DMS79 treated with DMSO at 0.1 percent for 48 hours (cell line): ENCODE measurements around the gene NOL4L.

Source experiments
- DNase-seq: peaks from one replicate; lab custom pipeline; 2025; lab: John Stamatoyannopoulos, UW

The NOL4L gene

DNA sequence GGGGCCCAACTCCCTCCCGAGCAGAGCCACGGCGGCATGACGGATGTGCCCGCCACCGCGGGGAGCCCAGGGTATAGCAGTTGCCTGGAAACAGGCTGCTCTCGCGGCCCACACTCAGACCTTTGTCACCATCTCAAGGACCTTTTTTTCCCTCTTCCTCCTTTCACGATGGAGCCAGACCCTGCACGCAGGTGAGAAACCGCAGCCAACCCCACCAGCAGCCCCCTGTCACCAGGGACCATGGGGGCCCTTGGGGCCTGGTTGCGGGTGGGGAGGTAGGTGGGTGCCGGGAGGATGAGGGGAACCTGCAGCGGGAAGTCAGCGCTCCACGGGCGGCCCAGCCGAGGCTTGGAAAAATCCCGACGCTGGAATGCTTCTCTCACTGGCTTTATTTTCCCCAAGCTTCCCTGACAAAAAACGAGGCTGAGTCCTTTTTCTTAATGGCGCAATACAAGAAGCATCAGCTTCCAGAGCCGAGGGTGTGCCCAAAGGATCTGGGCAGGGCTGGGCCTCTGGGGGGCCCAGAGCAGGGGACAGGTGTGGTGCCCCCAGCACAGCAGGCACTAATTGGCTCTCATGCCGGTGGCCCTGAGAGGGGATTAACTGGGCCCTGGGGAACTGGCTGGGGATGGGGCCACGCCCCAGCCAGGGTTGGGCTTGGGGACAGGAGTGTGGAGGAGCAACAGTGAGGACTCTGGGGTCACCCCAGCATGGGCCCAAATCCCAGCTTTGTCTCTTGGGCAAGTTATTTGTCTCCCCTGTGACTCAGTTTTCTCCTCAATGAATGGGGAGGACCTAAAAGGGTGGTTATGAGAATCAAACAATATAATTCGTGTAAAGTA lies 23.9 kb downstream of the NOL4L start:
- DNase-seq = peak; percentile 85

DNA sequence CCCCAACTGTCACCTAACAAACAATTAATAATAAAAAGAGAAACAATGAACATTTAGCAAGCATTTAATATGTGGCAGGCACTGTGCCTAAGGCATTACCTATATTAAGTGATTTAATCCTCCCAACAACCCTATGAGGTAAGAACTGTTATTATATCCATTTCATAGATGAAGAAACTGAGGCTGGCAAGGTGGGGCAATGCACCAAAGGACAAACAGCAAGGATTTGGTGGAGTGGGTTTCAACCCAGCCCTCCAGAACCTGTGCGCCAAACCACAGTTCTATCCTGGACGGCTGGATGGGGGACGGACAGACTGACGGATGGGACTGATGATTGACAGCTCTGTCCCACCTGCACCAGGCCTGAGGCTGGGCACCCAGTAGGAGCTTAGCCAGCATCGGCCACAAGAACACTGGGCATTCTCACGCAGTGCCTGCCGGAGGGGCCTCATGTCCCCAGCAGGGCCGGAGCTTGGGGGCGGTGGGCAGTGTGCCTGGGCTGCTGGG lies 24.6 kb downstream of the NOL4L start:
- no peak for DNase-seq

DNA sequence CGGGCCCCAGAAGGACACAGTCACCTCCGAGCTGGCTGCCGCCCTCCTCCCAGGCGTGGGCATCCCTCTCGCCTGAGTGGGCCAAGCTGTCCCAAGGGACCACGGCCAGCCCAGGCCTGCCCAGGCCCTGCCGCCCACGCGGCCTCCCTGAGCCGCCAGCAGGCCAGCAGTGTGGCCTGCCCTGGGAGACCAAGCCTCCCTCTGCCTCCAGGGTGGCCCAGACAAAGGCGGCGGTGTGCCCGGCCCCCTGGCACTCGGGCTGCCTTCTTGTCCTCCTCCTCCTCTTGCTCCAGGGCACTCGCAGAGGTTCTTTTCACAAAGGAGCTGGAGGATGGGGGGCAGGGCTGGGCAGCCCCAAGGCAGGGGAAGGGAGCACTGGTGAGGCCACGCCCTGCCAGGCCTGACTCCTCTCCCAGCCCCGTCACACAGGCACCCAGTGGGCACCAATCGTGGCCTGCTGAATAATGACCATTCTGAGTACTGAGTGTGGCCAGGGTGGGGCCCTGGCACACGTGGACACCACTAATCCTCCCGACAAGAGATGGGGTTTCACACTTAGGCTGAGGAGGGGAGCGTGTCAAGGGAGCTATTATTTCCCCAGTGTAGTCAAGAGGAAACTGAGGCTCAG lies 25.3 kb downstream of the NOL4L start:
- DNase-seq = peak; percentile 22

DNA sequence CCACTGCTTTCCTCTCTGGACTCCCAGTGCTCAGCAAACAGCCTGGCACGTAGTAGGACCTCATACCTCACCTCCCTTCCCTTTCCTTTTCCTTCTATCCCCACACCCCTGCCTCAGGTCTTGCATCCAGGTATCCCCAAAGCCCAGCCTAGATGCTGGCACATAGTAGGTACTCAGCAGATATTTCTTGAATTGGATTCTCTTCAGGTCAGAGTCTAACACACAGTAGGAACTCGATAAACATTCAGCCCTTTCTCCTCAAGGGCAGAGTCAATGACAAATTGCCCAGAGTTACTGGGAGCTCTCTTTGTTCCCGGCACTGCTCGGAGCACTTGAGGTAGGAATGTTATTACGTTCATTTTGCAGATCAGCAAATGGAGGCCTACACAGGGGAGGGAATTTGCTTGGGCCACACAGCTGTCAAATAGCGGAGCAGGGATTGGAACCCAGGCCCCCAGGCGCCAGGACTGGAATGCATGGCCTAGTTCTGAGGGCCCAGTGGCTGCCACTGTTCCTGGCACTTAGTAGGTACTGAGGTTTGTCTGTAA lies 25.9 kb downstream of the NOL4L start:
- no peak for DNase-seq

DNA sequence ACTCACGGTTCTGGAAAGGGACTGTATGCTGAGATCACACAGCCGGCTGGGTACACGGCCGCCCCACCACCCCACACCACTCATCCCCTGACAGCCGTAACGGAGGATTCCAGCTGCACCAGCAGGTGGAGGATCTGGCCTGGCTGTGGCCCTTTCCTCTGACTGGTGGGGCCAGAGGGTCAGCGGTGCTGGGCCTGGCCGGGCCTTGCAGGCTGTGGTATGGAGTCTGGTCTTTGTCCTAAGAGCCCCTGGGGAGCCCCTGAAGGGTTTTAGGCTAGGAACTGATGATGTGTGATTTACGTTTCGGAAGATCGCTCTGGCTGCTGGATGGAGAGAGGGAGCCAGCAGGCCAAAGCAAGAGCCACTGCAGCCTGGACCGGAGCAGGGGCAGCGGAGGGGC lies 26.6 kb downstream of the NOL4L start:
- no peak for DNase-seq

DNA sequence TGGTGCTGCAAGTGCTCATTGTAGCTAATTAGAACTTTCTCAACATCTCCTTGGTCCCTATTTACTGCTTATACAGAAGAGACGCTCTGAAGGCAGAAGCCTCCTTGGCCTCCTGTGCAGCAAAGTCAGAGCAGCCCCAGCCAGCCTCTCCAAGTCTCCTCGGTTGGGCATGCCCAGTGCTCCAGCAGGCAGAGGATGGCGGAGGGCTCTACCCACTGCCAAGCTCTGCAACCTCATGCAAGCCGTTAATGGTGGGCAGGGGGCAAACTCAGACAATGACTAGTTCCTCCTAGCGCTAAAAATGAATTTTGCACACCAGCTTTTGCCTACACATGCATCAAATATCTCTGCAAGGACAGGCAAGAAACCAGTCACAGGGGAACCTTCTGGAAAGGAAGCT lies 27.8 kb downstream of the NOL4L start:
- DNase-seq = no peak

DNA sequence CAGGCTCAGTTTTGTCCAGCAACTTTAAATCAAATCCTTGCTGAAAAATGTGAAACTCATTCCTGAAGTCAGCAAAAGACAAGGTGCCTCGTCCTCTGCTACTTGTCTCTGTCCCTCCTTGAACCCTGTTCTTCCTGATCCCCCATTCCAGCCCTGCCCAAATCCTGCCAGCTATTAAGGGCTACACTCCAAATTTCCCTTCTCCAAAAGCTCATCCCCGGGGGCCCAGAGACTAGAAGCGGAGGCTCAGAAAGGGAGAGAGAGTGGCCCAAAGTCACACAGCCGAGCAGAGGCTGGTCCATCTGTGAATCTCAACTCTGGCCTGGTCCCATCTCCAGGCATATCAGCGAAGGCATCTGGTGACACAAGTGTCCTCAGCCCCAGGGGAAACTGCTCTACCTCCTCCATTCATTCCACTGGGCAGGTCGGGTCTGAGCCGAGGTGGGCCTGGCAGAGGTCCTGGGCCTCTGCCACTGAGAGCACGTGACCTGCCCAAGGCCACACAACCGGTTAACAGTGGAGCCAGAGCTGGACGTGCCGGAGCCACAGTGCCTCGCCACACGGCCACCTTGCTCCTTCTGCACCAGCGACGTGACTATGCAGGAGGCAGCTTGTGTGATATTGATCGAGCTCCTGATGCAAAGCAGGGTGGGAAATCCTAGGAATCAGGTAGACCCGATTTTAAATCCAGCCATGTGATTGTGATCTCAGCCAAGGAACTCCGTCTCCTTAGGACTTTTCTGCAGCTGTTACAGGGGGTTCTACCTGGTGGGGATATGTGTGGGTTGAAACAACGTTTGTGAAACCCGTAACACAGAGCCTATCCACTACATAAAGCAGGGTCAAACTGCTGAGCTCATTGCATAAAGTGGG lies 28.6 kb downstream of the NOL4L start:
- DNase-seq = no peak

DNA sequence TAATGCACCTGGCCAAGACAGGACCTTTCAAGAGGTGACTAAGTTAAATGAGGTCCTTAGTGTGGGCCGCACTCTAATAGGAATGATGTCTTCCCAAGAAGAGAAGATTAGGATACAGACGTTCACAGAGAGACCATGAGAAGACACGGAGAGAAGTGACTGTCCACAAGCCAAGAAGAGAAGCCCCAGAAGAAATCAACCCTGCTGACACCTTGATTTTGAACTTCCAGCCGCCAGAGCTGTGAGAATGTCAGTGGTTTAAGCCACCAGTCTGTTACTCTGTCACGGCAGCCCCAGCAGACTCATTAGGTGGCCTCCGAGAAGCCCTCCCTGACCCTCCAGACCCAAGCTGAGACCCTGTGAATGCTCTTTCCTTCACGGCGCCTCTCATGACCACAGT lies 29.5 kb downstream of the NOL4L start:
- DNase-seq = no peak

DNA sequence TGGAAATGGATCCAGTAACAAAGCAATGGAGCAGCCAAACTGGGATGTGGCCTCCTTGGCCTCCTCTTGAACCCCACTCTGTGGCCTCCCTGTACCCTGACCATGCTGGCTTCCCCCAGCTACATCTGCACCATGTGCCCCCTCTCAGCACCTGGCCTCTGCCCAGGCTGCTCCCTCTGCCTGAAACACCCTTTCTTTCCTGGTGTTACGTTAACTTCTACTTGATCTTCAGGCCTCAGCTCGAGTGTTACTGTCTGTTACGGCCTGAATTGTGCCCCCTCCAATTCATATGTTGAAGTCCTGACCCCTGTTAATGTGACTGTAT lies 30.2 kb downstream of the NOL4L start:
- no peak for DNase-seq

DNA sequence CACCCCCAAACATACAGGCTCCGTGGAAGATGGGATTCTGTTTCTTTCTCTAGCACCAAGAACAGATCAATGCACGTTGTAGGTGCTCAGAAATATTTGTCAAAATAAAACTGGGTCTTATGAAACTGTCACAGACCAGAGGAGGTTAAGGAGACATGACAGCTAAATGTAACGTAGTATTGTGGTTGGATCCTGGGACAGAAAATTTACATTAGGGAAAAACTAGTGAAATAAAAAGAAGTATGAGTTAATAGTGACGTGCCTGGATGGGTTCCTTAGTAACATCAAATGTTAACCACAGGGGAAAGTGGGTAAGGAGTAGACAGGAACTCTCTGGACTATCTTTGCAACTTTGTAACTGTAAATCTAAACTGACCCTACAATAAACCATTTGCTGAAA lies 31.5 kb downstream of the NOL4L start:
- DNase-seq = no peak

DNA sequence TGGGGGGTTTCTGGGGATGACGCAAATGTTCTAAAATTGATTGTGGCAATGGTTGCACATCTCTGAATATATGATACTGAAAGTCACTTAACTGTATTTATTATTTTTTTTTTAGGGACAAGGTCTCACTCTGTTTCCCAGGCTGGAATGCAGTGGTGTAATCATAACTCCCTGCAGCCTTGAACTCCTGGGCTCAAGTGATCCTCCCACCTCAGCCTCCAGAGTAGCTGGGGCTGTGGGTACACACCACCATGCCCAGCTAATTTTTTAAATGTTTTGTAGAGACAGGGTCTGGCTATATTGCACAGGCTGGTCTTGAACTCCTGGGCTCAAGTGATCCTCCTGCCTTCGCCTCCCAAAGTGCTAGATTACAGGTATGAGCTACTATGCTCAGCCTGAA lies 33.4 kb downstream of the NOL4L start:
- no peak for DNase-seq

DNA sequence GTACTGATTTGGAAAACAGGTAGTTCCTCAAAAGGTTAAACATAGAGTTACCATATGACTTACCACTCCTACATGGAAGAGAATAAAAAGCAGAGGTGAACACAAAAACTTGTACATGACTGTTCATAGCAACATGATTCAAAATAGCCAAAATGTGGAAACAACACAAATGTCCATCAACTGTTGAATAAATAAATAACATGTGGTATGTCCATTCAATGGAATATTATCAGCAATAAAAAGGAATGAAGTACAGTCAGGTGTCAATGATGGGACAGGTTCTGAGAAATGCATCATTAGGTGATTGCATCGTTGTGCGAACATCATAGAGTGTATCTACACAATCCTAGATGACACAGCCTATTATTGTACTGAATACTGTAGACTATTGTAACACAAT lies 35.3 kb downstream of the NOL4L start:
- no peak for DNase-seq

DNA sequence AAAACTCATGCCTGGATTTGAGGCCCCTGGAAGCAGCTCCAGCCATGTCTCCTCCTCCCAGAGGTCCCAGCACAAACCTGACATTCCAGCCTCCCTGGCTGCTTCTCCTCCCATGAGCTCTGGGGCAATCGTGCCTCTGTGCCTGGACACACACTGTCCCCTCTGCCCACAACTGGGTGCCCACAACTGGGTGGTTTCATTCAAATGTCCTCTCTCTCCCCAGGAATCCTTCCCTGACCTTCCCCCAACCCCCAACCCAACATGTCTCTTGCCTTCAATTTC lies 37.4 kb downstream of the NOL4L start:
- no peak for DNase-seq

DNA sequence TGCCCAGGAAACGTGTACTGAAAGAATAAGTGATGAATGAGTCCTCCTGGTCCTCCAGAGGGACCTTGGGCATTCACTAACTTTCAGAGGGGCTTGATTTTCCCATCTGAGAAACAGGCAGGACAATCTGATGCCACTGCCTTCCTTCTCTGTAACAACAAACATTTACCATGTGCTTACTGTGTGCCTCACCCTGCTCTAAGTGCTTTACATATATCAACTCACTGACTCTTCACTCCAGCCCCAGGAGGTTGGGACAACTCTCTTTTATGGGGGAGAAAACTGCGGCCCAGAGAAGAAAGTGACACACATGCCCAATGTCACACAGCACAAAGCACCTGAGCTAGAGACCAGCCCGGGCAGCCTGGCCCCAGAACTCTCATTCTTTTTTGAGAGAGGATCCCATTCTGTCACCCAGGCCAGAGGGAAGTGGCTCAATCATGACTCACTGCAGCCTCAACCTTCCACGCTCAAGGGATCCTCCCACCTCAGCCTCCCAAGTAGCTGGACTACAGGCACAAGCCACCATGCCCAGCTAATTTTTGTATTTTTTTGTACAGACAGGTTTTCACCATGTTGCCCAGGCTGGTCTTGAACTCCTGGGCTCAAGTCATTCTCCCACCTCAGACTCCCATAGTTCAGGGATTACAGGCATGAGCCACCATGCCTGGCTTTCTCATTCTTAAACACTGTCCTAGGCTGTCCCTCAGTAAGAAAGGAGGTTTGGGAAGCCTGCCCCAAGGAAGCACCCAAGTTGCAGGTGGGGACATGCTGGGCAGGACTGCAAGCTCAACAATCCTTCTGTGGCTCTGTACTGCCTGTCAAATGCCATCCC lies 38.0 kb downstream of the NOL4L start:
- no peak for DNase-seq

DNA sequence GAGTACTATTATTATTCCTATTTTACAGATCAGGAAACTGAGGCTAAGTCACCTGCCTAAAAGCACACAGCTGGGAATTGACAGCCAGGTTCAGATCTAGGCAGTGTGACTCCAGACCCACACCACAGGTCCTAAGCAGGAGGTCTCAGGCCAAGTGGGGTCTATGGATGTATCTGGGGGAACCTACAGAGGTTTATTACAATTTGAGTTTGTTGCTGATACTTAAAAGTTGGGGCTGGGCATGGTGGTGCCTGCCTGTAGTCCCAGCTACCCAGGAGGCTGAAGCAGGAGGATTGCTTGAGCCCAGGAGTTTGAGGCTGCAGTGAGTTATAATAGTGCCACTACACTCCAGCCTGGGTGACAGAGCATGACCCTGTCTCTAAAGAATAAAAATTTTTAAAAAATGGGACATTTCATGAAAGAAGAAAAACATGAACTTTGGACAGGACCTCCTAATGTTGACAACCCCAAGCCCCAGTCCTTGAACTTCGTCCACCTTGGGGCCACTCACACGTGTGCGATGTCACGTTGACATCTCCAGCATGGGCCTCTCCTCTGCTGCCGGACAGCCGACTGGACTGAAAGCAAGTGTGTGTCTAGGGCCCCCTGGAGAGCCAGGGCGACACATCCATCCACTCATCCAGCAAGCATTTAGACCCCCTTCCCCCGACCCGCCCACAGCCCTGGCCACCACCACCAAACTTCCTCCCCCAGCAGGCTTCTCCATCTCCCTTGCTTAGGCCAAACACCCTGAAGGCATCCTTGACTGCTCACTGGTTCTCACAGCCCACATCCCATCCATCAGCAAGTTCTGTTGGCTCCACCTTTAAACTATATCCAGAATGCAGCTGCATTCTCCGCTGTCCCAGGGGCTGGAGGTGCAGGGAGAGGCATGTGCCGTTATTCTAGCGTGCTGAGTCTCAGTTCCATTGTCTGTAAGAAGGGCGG lies 40.0 kb downstream of the NOL4L start:
- no peak for DNase-seq

DNA sequence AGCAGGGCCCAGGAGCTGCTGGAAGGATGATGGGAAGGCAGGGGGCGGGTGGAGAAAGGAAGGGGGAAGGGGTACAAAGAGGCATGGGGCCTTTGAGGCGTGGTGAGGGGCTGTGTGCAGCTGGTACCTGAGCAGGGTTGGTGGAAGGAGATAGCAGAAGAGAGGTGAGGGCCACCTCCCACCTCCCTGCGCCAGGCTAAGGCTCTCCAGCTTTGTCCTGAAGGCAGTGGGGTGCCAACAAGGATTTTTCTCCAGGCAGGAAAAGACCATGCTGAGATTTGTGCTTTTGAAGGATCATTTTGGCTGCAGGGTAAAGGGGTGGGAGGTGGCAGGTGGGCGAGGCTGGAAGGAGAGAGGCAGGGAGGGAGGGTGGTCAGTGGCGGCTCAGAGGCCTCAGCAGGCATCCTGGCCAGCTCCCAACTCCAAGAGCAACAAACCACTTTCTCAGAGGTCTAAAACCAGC lies 40.8 kb downstream of the NOL4L start:
- DNase-seq = peak; percentile 23

DNA sequence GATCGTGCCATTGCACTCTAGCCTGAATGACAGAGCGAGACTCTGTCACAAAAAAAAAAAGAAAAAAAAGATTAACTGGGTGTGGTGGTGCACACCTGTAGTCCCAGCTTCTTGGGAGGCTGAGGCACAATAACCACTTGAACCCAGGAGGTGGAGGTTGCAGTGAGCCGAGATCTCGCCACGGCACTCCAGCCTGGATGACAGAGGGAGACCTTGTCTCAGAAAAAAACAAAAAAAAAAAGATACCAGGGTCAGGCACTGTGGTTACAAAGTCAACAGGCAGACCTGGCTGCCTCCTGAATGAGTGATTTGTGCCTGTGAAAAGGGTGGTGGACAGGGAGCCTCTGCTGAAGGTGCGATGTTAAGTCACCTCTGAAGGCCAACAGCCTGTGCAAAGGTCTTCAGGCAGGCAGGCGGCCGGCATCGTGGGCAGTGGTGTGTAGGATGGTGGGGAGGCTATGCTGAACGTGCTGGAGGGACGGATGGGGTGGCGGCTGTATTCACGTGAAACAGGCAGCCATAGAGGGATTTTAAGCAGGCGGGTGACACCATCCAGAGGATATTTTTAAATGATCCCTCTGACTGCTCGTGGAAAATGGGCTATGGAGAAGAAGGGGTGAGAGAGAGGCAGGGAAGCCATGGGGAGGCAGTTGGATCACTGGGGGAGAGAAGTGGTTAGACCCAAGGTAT lies 41.4 kb downstream of the NOL4L start:
- DNase-seq = no peak

DNA sequence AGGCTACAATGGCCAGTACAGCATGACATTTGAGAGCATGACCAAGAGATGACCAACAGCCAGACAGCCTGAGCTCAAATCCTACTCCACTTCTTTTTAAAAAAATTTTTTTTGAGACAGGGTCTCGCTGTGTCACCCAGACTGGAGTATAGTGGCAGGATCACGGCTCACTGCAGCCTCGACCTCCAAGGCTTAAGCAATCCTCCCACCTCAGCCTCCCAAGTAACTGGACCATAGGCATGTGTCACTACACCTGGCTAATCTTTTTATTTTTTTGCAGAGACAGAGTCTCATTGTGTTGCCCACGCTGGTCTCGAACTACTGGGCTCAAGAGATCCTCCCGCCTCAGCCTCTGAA lies 42.9 kb downstream of the NOL4L start:
- no peak for DNase-seq

DNA sequence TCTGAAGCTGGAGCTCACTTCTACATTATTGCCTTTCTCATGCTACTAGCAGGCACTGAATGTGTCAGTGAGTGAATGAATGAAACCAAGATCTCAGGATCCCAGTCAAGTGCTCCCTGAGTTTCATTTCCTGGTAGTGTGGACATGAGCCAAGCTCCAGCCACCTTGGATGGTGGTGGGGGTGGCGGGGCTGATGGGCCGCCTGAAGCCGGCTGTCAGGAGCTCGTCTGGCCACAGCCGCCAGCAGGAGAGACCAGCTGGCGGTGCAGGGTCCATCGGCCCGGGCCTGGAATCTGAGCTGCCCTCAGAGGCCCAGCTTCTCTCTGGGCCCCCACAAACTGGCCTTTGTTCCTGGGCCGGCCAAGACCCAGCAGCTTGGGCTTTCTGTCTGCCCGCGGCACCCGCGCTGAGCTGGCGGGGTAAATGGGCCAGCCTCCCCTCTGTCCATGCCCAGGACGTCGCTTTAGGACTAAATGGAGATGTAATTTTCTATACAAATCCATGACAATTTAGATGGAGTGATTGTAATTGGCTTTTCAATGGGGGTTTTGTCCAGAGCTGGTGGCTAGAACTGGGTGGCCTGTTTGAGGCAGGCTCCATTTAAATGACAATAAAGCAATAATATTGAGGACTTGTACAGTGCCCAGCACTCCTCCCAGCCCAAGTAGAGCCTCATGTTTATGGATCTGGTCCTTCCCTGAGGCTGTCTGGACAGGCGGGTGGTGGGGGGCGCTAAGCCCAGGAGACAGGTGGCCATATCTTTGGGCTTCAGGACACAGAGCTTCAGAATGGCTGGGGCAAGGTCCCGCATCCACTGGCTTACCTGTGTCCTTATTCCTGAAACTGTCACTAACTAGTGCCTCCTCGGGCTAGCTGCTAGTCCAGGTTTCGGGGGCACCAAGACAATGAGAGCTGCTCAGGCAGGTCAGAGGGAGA lies 43.5 kb downstream of the NOL4L start:
- no peak for DNase-seq
